OCI-M2 (cell line): Measurements from ENCODE around the gene SMIM5.

Experiments
- DNase-seq: peaks from one replicate; lab custom pipeline; 2025; ENCODE audit not compliant: unreplicated experiment; lab: John Stamatoyannopoulos, UW

Gene SMIM5

GRCh38 chr17:75602644-75603043, 30.6 kb upstream of the SMIM5 start:
- no peak for DNase-seq

- DNase-seq: no peak
These were observed 30.1 kb upstream of the SMIM5 start for GRCh38 chr17:75603123-75603522.

- DNase-seq: no peak
These were observed 29.1 kb upstream of the SMIM5 start for GRCh38 chr17:75604034-75604695.

- DNase-seq: no peak
These were observed 27.4 kb upstream of the SMIM5 start for GRCh38 chr17:75605790-75606189.

- no peak for DNase-seq
These were observed 26.1 kb upstream of the SMIM5 start for GRCh38 chr17:75607086-75607485.

- no peak for DNase-seq
These were observed 22.9 kb upstream of the SMIM5 start for GRCh38 chr17:75610103-75610984.

GRCh38 chr17:75611851-75612429, 21.3 kb upstream of the SMIM5 start:
- DNase-seq: no peak

GRCh38 chr17:75612906-75613626, 20.2 kb upstream of the SMIM5 start:
- DNase-seq: no peak

- no peak for DNase-seq
These were observed 19.2 kb upstream of the SMIM5 start for GRCh38 chr17:75614006-75614405.

GRCh38 chr17:75614556-75615270, 18.5 kb upstream of the SMIM5 start:
- DNase-seq: no peak

- DNase-seq: no peak
These were observed 17.9 kb upstream of the SMIM5 start for GRCh38 chr17:75615301-75615700.

- no peak for DNase-seq
These were observed 16.6 kb upstream of the SMIM5 start for GRCh38 chr17:75616521-75617122.

GRCh38 chr17:75617218-75617617, 16.0 kb upstream of the SMIM5 start:
- DNase-seq: no peak

- DNase-seq: no peak
These were observed 15.6 kb upstream of the SMIM5 start for GRCh38 chr17:75617675-75618074.

- DNase-seq: no peak
These were observed 13.5 kb upstream of the SMIM5 start for GRCh38 chr17:75619506-75620431.

GRCh38 chr17:75621489-75621888, 11.7 kb upstream of the SMIM5 start:
- DNase-seq: no peak

GRCh38 chr17:75622076-75622475, 11.2 kb upstream of the SMIM5 start:
- DNase-seq: no peak

GRCh38 chr17:75622771-75623273, 10.4 kb upstream of the SMIM5 start:
- no peak for DNase-seq

- no peak for DNase-seq
These were observed 9.8 kb upstream of the SMIM5 start for GRCh38 chr17:75623386-75623785.
